NB4 (cell line): ENCODE measurements around the gene ACSM5.
"Not testable (repeated sequence)": the region's sequence is repeated elsewhere in the genome, so short reads cannot be mapped to it uniquely, and the experiment has no call there.

ENCODE experiments used
- CTCF ChIP-seq: IDR thresholded peaks from one replicate; pipeline ENCODE4 v1.5.1; 2012; ENCODE audit warnings: low read depth, low read length
- MYC ChIP-seq: IDR thresholded peaks from 2 replicates; pipeline ENCODE4 v1.6.1; 2011; ENCODE audit warnings: low read depth, low read length
- POLR2A ChIP-seq: IDR thresholded peaks from 2 replicates; pipeline ENCODE4 v1.6.1; 2011; ENCODE audit warnings: mild to moderate bottlenecking; ENCODE audit not compliant: insufficient read length; ENCODE audit errors: extremely low read depth
- TF ChIP-seq, protein P1 (sequence below): IDR thresholded peaks from 2 replicates; pipeline ENCODE4 v1.6.1; 2011; ENCODE audit warnings: low read depth, low read length

- TF ChIP-seq POLR2A, CTCF, MYC: not testable (repeated sequence)
- TF ChIP-seq, protein P1, sequence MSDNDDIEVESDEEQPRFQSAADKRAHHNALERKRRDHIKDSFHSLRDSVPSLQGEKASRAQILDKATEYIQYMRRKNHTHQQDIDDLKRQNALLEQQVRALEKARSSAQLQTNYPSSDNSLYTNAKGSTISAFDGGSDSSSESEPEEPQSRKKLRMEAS: not testable (repeated sequence)
These were observed 30.5 kb downstream of the ACSM5 start for GRCh38 chr16:20439820-20440231.
